K562 (cell line): ENCODE measurements around the gene CLIC1. TPM values are rescaled to one million over a fixed set of nuclear protein-coding genes. Genes with fewer than 3 reads are reported as not detected.
A peak's percentile ranks its signal among the peaks of the same experiment; 100 is the strongest.

ENCODE experiments used
- ARID2 ChIP-seq: fragments of 450-650 bp; IDR thresholded peaks from 2 replicates; pipeline ENCODE4 v1.6.1; 2017; ENCODE audit warnings: antibody characterized with exemption, mild to moderate bottlenecking
- BCL6 ChIP-seq: fragments of 250-450 bp; sonication (Bioruptor Pico); IDR thresholded peaks from 2 replicates; pipeline ENCODE4 v1.4.0; 2020
- BRF2 ChIP-seq: IDR thresholded peaks from 3 replicates; pipeline ENCODE4 v1.6.1; 2011; ENCODE audit warnings: borderline replicate concordance, mild to moderate bottlenecking; ENCODE audit not compliant: insufficient read length, insufficient read depth
- CHD2 ChIP-seq: IDR thresholded peaks from 2 replicates; pipeline ENCODE4 v1.6.1; 2011; ENCODE audit warnings: low read depth, low read length
- CTBP1 ChIP-seq: fragments of 450-650 bp; IDR thresholded peaks from 2 replicates; pipeline ENCODE4 v1.6.1; 2016; ENCODE audit warnings: borderline replicate concordance
- NFYB ChIP-seq: IDR thresholded peaks from 2 replicates; pipeline ENCODE4 v1.6.1; 2011; ENCODE audit warnings: mild to moderate bottlenecking, moderate library complexity; ENCODE audit not compliant: insufficient read length; ENCODE audit errors: extremely low read depth
- PML ChIP-seq: IDR thresholded peaks from 2 replicates; pipeline ENCODE4 v1.6.1; 2012; ENCODE audit warnings: low read length, inconsistent platforms
- POLR3A ChIP-seq: IDR thresholded peaks from 2 replicates; pipeline ENCODE4 v1.6.1; 2011; ENCODE audit warnings: borderline replicate concordance, mild to moderate bottlenecking, moderate library complexity; ENCODE audit not compliant: insufficient read length, insufficient read depth; ENCODE audit errors: extremely low read depth
- PRMT5 ChIP-seq: sonication (generic); formaldehyde crosslinking; IDR thresholded peaks from 2 replicates; pipeline ENCODE4 v1.5.0; 2020; ENCODE audit warnings: missing genetic modification reagents
- PTRF ChIP-seq: fragments of 450-650 bp; IDR thresholded peaks from 2 replicates; pipeline ENCODE4 v1.6.1; 2016; ENCODE audit warnings: mild to moderate bottlenecking, missing genetic modification characterization, missing compliant biosample characterization
- RAD21 ChIP-seq, 2 experiments: fragments of 250-450 bp in 1 of 2; fragments of 450-650 bp in 1 of 2; sonication (Bioruptor Pico) in 1 of 2; formaldehyde crosslinking in 1 of 2; IDR thresholded peaks in 1 of 2; conservative IDR thresholded peaks in 1 of 2; 2 replicates each; pipeline versions ENCODE4 v1.4.0 to v1.8.0; 2020 to 2022; ENCODE audit warnings: mild to moderate bottlenecking in 2 of 2, moderate library complexity in 1 of 2
- RBFOX2 ChIP-seq: fragments of 200-400 bp; formaldehyde crosslinking; IDR thresholded peaks from 2 replicates; pipeline ENCODE4 v1.6.1; 2017; ENCODE audit warnings: low read depth, mild to moderate bottlenecking, low read length, moderate library complexity
- RCOR1 ChIP-seq, 2 experiments: IDR thresholded peaks; 2 replicates each; pipeline ENCODE4 v1.6.1; 2012; ENCODE audit warnings: low read depth in 2 of 2, low read length in 2 of 2, borderline replicate concordance in 1 of 2, improper control_type of control experiment in 1 of 2
- RERE ChIP-seq: sonication (generic); formaldehyde crosslinking; IDR thresholded peaks from 2 replicates; pipeline ENCODE4 v1.8.0; 2023; ENCODE audit warnings: missing genetic modification reagents, mild to moderate bottlenecking, borderline replicate concordance
- RNF2 ChIP-seq: sonication (generic); IDR thresholded peaks from 2 replicates; pipeline ENCODE4 v1.6.1; 2016
- SMARCA5 ChIP-seq: fragments of 450-650 bp; IDR thresholded peaks from 2 replicates; pipeline ENCODE4 v1.6.1; 2016
- SOX6 ChIP-seq: fragments of 450-650 bp; IDR thresholded peaks from 2 replicates; pipeline ENCODE4 v1.6.1; 2014; ENCODE audit warnings: mild to moderate bottlenecking
- TCFL5 ChIP-seq: fragments of 250-450 bp; sonication (Bioruptor Pico); conservative IDR thresholded peaks from 2 replicates; pipeline ENCODE4 v1.6.1; 2021; ENCODE audit warnings: mild to moderate bottlenecking, moderate library complexity, matching md5 sums
- U2AF1 ChIP-seq: fragments of 200-400 bp; formaldehyde crosslinking; optimal IDR thresholded peaks from 2 replicates; pipeline ENCODE3; 2017; ENCODE audit warnings: mild to moderate bottlenecking, low read depth, low read length, moderate library complexity
- polyA plus RNA-seq, 8 experiments: library from polyadenylated mRNA; depleted of rRNA in 4 of 8; stranded (reverse) in 5 of 8; unstranded in 3 of 8; fragments of >200 nt; fragmentation: Nextera tagmentation in 2 of 8; fragmentation: Illumina TruSeq in 1 of 8; extraction: Ambion mirVana in 2 of 8; extraction: Trizol in 1 of 8; gene quantifications; 2 replicates each; pipeline versions ENCODE4 v1.2.1 to v1.2.3, GENCODE V29; 2011 to 2014; ENCODE audit warnings: inconsistent platforms in 1 of 8, missing spikeins in 1 of 8
- total RNA-seq, 7 experiments: library from RNA; depleted of rRNA in 6 of 7; stranded (reverse); fragments of >200 nt in 6 of 7; fragmentation: Illumina TruSeq in 2 of 7; extraction: Trizol in 2 of 7; gene quantifications; 2 replicates each; pipeline versions ENCODE4 v1.2.1 to v1.2.3, GENCODE V29; 2011 to 2021; ENCODE audit warnings: low replicate concordance in 1 of 7
- TF ChIP-seq, protein P1 (sequence below): IDR thresholded peaks from 2 replicates; pipeline ENCODE4 v1.6.1; 2016; ENCODE audit warnings: missing genetic modification characterization, missing compliant biosample characterization

CLIC1 gene
- total and polyA plus RNA-seq, 9 of the 15 experiments (the other 6 are each of a cell fraction or from before 2014, with no cell fraction given): 1,267 to 2,419 (median 1,808) TPM

DNA sequence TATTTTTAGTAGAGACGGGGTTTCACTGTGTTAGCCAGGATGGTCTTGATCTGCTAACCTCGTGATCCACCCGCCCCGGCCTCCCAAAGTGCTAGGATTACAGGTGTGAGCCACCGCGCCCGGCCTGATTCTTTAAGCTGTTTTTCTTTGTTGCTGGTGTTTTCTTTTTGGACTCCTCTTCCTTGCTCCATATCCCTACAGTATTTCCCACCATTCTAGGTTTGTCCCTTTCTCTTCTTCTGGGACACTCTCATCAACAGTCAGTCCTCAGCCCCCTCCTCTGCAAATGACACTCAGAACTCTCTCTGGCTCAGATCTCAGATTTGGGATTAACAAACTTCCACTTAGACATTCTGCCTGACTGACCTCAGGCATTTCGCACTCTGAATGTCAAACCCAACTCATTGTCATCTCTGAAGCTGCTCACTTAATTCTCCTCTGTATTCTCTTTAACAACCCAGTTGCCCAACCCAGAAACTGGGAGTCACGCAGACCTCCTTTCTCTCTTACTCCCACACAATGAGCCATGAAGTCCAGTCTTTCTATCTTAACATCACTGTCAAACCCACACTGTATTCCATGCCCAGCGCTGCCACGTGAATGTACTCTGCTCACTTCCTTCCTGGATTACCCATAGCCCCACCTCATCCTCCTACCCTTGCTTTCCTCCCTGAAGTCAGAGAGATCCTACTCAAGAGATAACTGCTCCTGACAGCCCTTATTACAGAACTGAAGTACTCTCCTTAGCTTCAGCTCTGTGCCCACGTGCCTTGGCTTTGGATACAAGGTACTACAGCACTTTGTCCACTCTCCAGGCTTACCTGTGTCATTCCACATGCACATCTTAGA, 10.6 kb downstream of the CLIC1 start (continued):
- TF ChIP-seq ARID2 (0 out of 2 replicates have a peak, but pooled peaks have one; percentile 28), TCFL5 (peak; percentile 72; the same call in 1 of the 2 replicates), PRMT5 (CRISPR knock-in tag) (no peak), CTBP1 (peak; percentile 68), RCOR1 (IDR thresholded peaks at IDR 0.05; ENCODE audit: borderline replicate concordance in 1 of 2, low read depth in 2 of 2, low read length in 2 of 2) (no peak), RBFOX2 (no peak), PML (no peak), PTRF (tag) (no peak), U2AF1 (no peak), SMARCA5 (no peak; the same call in none of the 2 replicates), BRF2 (no peak), RAD21 (CRISPR knock-in tag; conservative IDR thresholded peaks at IDR 0.05 in 1 of 2, IDR thresholded peaks at IDR 0.05 in 1 of 2) (peak in 1 of 2 experiments; percentile 30; a peak in 1 of 4 replicates), SOX6 (peak; percentile 37; the same call in 1 of the 2 replicates), POLR3A (no peak), RNF2 (no peak), CHD2 (no peak), NFYB (no peak), RERE (CRISPR knock-in tag) (no peak), BCL6 (CRISPR knock-in tag) (peak; percentile 80; the same call in 1 of the 2 replicates)
- TF ChIP-seq, protein P1, sequence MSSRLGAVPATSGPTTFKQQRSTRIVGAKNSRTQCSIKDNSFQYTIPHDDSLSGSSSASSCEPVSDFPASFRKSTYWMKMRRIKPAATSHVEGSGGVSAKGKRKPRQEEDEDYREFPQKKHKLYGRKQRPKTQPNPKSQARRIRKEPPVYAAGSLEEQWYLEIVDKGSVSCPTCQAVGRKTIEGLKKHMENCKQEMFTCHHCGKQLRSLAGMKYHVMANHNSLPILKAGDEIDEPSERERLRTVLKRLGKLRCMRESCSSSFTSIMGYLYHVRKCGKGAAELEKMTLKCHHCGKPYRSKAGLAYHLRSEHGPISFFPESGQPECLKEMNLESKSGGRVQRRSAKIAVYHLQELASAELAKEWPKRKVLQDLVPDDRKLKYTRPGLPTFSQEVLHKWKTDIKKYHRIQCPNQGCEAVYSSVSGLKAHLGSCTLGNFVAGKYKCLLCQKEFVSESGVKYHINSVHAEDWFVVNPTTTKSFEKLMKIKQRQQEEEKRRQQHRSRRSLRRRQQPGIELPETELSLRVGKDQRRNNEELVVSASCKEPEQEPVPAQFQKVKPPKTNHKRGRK (tag): no peak
